Cardiac muscle cell (in vitro differentiated cells and primary cell): ENCODE data around the gene NTNG2. TPM values are rescaled to one million over a fixed set of nuclear protein-coding genes. Genes with fewer than 3 reads are reported as not detected.

Source experiments
- DNase-seq, 2 donors: peaks; one replicate each; pipeline versions ENCODE4 v3.0.0 to v3.0.0-alpha.2; 2010 to 2017; ENCODE audit warnings: low read depth in 1 of 2, low spot score in 1 of 2
- H3K27ac ChIP-seq: fragments of 200-600 bp; sonication (generic); 2 replicates; pipeline ENCODE4 v1.5.1; 2016
- H3K27me3 ChIP-seq: fragments of 200-600 bp; sonication (generic); 2 replicates; pipeline ENCODE4 v1.6.0; 2016; ENCODE audit warnings: control low read depth
- H3K36me3 ChIP-seq: fragments of 200-600 bp; sonication (generic); 2 replicates; pipeline ENCODE4 v1.5.1; 2016; ENCODE audit warnings: control low read depth
- H3K4me1 ChIP-seq: fragments of 200-600 bp; sonication (generic); 2 replicates; pipeline ENCODE4 v1.8.1; 2017; ENCODE audit warnings: low read depth, mild to moderate bottlenecking, mixed run types
- H3K4me3 ChIP-seq: fragments of 200-600 bp; sonication (generic); 2 replicates; pipeline ENCODE4 v1.5.1; 2016; ENCODE audit warnings: mild to moderate bottlenecking
- H3K9me3 ChIP-seq: fragments of 200-600 bp; sonication (generic); 2 replicates; pipeline ENCODE4 v1.5.1; 2017; ENCODE audit warnings: low read depth, mild to moderate bottlenecking, control low read depth
- polyA plus RNA-seq: library from polyadenylated mRNA; unstranded; fragments of >200 nt; fragmentation: Nextera tagmentation; extraction: Ambion mirVana; gene quantifications from 2 replicates; pipeline ENCODE4 v1.2.1, GENCODE V29; 2016
- total RNA-seq: library from RNA; depleted of rRNA; stranded (reverse); fragments of >200 nt; gene quantifications from 2 replicates; pipeline ENCODE4 v1.2.3, GENCODE V29; 2016
- TF ChIP-seq, protein P1 (sequence below): IDR thresholded peaks from 2 replicates; pipeline ENCODE4 v1.5.1; 2012; ENCODE audit warnings: low read depth, mild to moderate bottlenecking, low read length

NTNG2 gene
- total and polyA plus RNA-seq, 2 experiments from 2014 or later, result 1.7 to 3.5 TPM

DNA sequence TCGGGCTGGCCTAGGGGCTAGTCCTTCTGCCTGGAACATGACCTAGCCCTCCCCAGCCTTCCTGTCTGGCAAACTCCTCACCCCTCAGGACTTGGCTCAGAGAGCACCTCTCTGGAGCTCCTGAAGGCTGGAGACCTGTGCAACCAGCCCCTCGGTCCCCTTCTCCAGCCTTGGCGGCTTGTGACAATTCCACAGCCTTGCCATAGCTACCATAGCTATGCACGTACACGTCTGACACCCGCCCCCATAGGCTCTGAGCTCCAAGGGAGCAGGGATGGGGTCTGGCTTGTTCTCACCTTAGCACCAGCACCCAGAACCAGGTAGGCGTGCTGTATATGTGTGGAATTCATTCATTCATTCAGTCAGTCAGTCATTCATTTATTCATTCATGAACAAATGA, 49.7 kb downstream of the NTNG2 start:
- TF ChIP-seq, protein P1, sequence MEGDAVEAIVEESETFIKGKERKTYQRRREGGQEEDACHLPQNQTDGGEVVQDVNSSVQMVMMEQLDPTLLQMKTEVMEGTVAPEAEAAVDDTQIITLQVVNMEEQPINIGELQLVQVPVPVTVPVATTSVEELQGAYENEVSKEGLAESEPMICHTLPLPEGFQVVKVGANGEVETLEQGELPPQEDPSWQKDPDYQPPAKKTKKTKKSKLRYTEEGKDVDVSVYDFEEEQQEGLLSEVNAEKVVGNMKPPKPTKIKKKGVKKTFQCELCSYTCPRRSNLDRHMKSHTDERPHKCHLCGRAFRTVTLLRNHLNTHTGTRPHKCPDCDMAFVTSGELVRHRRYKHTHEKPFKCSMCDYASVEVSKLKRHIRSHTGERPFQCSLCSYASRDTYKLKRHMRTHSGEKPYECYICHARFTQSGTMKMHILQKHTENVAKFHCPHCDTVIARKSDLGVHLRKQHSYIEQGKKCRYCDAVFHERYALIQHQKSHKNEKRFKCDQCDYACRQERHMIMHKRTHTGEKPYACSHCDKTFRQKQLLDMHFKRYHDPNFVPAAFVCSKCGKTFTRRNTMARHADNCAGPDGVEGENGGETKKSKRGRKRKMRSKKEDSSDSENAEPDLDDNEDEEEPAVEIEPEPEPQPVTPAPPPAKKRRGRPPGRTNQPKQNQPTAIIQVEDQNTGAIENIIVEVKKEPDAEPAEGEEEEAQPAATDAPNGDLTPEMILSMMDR, result no peak
- DNase-seq, result no peak
- H3K9me3 ChIP-seq, result no peaks in the 10 kb centered on the region
- H3K4me3 ChIP-seq, result no peak overlapping the region
- H3K4me1 ChIP-seq, result no peaks in the 10 kb centered on the region
- H3K36me3 ChIP-seq, result no peaks in the 10 kb centered on the region
- no peak overlapping the region for H3K27ac ChIP-seq
- no peaks in the 10 kb centered on the region for H3K27me3 ChIP-seq

DNA sequence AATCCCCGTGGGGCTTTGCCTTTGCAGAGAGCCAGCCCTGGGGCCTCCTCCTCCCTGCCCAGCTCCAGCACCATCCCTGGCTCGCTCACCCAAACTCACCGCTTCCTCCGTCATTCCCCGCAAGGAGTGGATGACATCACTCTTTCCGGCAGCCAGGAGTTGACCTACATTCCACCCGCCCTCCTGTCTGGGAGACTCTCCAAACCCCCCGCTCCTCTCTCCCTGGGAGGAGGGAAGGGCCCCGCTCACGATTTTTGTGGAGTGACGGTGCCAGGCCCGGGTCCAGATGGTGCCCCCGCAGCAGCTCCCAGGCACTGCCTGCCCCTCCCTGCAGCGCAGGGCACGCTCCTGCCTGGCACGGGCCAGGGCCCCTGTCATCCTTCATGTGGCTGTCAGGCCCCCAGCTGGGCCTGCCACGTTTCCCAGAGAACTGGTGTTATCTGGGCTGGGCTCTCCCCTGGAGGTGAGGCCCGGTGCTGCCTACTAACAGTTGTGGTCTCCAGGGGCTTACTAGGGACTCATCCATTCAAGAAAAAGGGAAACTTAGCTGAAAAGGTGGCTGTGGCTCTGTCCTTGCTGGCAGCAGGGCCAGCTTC, 52.3 kb downstream of the NTNG2 start:
- no peaks in the 10 kb centered on the region for H3K36me3 ChIP-seq
- H3K4me3 ChIP-seq, result no peak overlapping the region
- H3K9me3 ChIP-seq, result no peaks in the 10 kb centered on the region
- peak; percentile 57 to 93 for DNase-seq
- H3K27me3 ChIP-seq, result no peaks in the 10 kb centered on the region
- H3K27ac ChIP-seq, result peak overlapping the region; percentile 49
- TF ChIP-seq, protein P1, result peak; percentile 15
- no peaks in the 10 kb centered on the region for H3K4me1 ChIP-seq

DNA sequence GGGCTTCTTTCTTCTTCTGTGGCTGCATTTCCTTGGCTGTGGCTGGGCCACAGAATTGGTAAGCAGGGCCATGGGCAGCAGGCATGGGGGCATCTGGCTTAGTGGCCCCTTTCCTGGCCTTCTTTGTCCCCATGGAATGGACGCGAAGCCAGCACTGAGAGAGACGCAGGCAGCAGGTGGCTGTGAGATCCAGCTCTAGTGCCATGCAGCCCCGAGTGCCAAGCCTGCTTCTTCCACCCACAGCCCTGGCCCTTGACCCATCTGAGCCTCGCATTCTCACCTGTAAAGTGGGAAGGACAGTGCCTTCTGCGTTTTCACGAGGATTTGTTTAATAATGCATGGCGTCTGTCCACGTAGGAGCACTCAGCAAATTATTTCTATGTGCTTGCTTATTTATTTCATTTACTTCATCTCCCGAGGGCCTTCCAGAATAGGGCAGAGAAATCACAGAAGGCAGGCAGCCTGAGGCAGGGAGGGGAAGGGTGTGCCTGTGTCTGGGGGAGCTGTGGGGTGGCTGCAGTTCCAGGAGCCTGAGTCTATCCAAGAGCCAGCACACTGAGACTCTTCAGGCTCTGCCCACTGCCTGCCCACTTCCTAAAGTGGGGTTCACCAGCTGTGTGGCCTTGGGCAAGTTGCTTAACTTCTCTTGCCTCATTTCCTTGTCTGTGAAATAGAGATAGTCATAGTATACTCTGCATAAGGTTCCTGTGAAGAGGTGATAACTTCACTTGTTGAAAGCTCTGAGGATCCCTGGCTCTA, 55.2 kb downstream of the NTNG2 start:
- Histone ChIP-seq H3K9me3 (no peaks in the 10 kb centered on the region), H3K27ac (no peak overlapping the region), H3K4me1 (peaks cover 3% of the 10 kb centered on the region), H3K36me3 (no peaks in the 10 kb centered on the region), H3K4me3 (no peak overlapping the region), H3K27me3 (no peaks in the 10 kb centered on the region)
- DNase-seq, result no peak
- TF ChIP-seq, protein P1, result no peak

DNA sequence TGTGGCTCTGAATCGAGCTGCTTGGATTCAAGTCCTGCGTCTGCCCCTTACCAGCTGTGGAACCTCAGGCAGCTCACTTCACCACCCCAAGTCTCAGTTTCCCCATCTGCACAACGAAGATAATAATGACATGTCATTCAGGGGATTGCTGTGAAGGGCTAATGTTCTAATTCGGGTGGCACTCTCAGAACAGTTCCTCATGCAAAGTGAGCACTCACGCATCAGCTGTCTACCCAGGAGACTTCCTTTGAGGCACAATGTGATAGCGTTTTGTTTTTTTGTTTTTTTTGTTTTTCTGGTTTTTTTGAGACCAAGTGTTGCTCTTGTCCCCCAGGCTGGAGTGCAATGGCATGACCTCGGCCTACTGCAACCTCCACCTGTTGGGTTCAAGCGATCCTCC, 56.4 kb downstream of the NTNG2 start:
- Histone ChIP-seq H3K27me3 (no peaks in the 10 kb centered on the region), H3K36me3 (no peaks in the 10 kb centered on the region), H3K4me1 (peaks cover 3% of the 10 kb centered on the region), H3K4me3 (no peak overlapping the region), H3K27ac (no peak overlapping the region), H3K9me3 (no peaks in the 10 kb centered on the region)
- DNase-seq, result no peak
- TF ChIP-seq, protein P1, result no peak

DNA sequence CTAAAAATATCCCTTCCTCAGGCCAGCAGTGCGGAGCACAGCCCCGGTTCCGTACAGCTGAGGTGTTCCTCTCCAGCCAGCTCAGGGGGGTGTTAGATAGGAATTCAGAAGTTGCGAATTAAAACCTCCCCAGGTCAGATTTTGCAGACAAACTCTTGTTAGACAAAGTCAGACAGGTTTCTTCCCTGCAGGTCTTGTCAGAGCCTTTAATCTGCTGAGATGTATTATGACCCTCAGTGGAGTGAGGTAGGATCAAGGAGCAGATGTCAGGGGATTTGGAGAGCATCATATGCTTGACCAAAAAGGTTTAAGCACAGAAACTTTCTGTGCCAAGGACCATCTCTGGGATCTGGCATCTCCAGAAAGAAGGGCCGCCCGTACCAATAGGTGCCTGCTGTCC, 60.1 kb downstream of the NTNG2 start:
- H3K4me1 ChIP-seq, result peaks cover 3% of the 10 kb centered on the region
- TF ChIP-seq, protein P1, result no peak
- H3K4me3 ChIP-seq, result no peak overlapping the region
- no peaks in the 10 kb centered on the region for H3K36me3 ChIP-seq
- H3K9me3 ChIP-seq, result no peaks in the 10 kb centered on the region
- H3K27ac ChIP-seq, result no peak overlapping the region
- no peaks in the 10 kb centered on the region for H3K27me3 ChIP-seq
- DNase-seq, result no peak
